ENCODE data around the gene CDHR1. TPM values are rescaled to one million over a fixed set of nuclear protein-coding genes. Genes with fewer than 3 reads are reported as not detected.

CDHR1 gene
- total RNA-seq, 4 donors from 2014 or later = 6.7 to 15.0 (median 12.2) TPM

GRCh38 chr10:84241185-84241790 lies 47.0 kb downstream of the CDHR1 start, which contains the start of gene LRIT1:
LRIT1 (minus strand) TSS chr10:84241546; CDS start chr10:84241439, 107 bp downstream.
- Histone ChIP-seq H3K27me3 (peaks cover 0 to 31% (median 0%) of the 10 kb centered on the region in 4 donors), H3K4me3 (no peak within 1 kb of the TSS), H3K36me3 (no peaks in the 10 kb centered on the region), H3K9me3 (no peaks in the 10 kb centered on the region), H3K4me1 (no peaks in the 10 kb centered on the region), H3K27ac (no peak within 1 kb of the TSS)
- intact Hi-C loops (cut with DNase I) = no loop called here
- WGBS, 2 donors = 53 to 74% methylated on average over 3 to 4 of the region's 13 CpGs
- DNase-seq = no peak
- TF ChIP-seq CTCF (IDR thresholded peaks at IDR 0.05) = no peak
- TF ChIP-seq POLR2A (IDR thresholded peaks at IDR 0.05) = no peak

GRCh38 chr10:84243759-84244158 lies 49.4 kb downstream of the CDHR1 start:
- no peaks in the 10 kb centered on the region for H3K36me3 ChIP-seq
- no peaks in the 10 kb centered on the region for H3K9me3 ChIP-seq
- no peak overlapping the region for H3K27ac ChIP-seq
- TF ChIP-seq CTCF (IDR thresholded peaks at IDR 0.05) = no peak
- TF ChIP-seq POLR2A (IDR thresholded peaks at IDR 0.05) = no peak
- no peaks in the 10 kb centered on the region for H3K4me1 ChIP-seq
- intact Hi-C loops (cut with DNase I) = no loop called here
- no peak for DNase-seq
- no peak overlapping the region for H3K4me3 ChIP-seq
- 83% methylated on average over 3 of the region's 3 CpGs for WGBS, 2 donors
- H3K27me3 ChIP-seq = peaks cover 0 to 15% (median 0%) of the 10 kb centered on the region in 4 donors

- Histone ChIP-seq H3K4me3 (no peak within 1 kb of the TSS), H3K9me3 (no peaks in the 10 kb centered on the region), H3K4me1 (no peaks in the 10 kb centered on the region), H3K27ac (peak within 1 kb of the TSS in 2 of 4 donors; percentile 20 to 25), H3K36me3 (no peaks in the 10 kb centered on the region), H3K27me3 (peaks cover 0 to 7% (median 0%) of the 10 kb centered on the region in 4 donors)
- TF ChIP-seq POLR2A (IDR thresholded peaks at IDR 0.05) (no peak), CTCF (IDR thresholded peaks at IDR 0.05) (no peak)
- 34 to 37% methylated on average over 6 to 7 of the region's 9 CpGs for WGBS, 2 donors
- DNase-seq = no peak
- intact Hi-C loops (cut with DNase I) = no loop called here
Observed at GRCh38 chr10:84244651-84245270, 50.4 kb downstream of the CDHR1 start, which contains the start of gene RGR. RGR (plus strand) TSS chr10:84245053; CDS start chr10:84245091, 38 bp downstream.

- Histone ChIP-seq H3K27me3 (peaks cover 0 to 4% (median 0%) of the 10 kb centered on the region in 4 donors), H3K36me3 (no peaks in the 10 kb centered on the region), H3K9me3 (peaks cover 0 to 4% (median 0%) of the 10 kb centered on the region in 3 donors), H3K4me1 (no peaks in the 10 kb centered on the region), H3K4me3 (no peak overlapping the region), H3K27ac (no peak overlapping the region)
- intact Hi-C loops (cut with DNase I) = no loop called here
- WGBS, 2 donors = 69 to 89% methylated on average over 4 to 6 of the region's 6 CpGs
- DNase-seq = no peak
- TF ChIP-seq POLR2A (IDR thresholded peaks at IDR 0.05) (no peak), CTCF (IDR thresholded peaks at IDR 0.05) (no peak)
Observed at GRCh38 chr10:84247496-84247895, 53.2 kb downstream of the CDHR1 start.

- Histone ChIP-seq H3K4me1 (no peaks in the 10 kb centered on the region), H3K4me3 (no peak overlapping the region), H3K36me3 (no peaks in the 10 kb centered on the region), H3K27me3 (peaks cover 0 to 8% (median 0%) of the 10 kb centered on the region in 4 donors), H3K9me3 (peaks cover 0 to 4% (median 0%) of the 10 kb centered on the region in 3 donors), H3K27ac (no peak overlapping the region)
- TF ChIP-seq CTCF (IDR thresholded peaks at IDR 0.05) = no peak
- TF ChIP-seq POLR2A (IDR thresholded peaks at IDR 0.05) = no peak
- intact Hi-C loops (cut with DNase I) = no loop called here
- 56 to 76% methylated on average over 2 to 9 of the region's 12 CpGs for WGBS, 2 donors
- DNase-seq = no peak
Observed at GRCh38 chr10:84248794-84249193, 54.5 kb downstream of the CDHR1 start.
